Vagina (tissue), 2 donors: ENCODE measurements around the gene GPN3. TPM values are rescaled to one million over a fixed set of nuclear protein-coding genes. Genes with fewer than 3 reads are reported as not detected.
"Not testable (repeated sequence)": the region's sequence is repeated elsewhere in the genome, so short reads cannot be mapped to it uniquely, and the experiment has no call there.

Experiments used
- DNase-seq, 2 donors: peaks; one replicate each; pipeline ENCODE4 v3.0.0-alpha.2; 2017; ENCODE audit errors: extremely low spot score in 2 of 2
- H3K27ac ChIP-seq: fragments of 200-600 bp; sonication (generic); one replicate; pipeline ENCODE4 v1.5.1; 2019
- H3K27me3 ChIP-seq: fragments of 200-600 bp; sonication (generic); one replicate; pipeline ENCODE4 v1.5.1; 2019
- H3K36me3 ChIP-seq, 2 donors: fragments of 200-600 bp; sonication (generic); one replicate each; pipeline ENCODE4 v1.5.1; 2017 to 2019
- H3K4me1 ChIP-seq: fragments of 200-600 bp; sonication (generic); one replicate; pipeline ENCODE4 v1.5.1; 2019
- H3K4me3 ChIP-seq, 2 donors: fragments of 200-600 bp; sonication (generic); 1 replicate in 1 of 2; 2 replicates in 1 of 2; pipeline ENCODE4 v1.5.1; 2016 to 2019
- H3K9me3 ChIP-seq: fragments of 200-600 bp; sonication (generic); one replicate; pipeline ENCODE4 v1.5.1; 2019
- POLR2A ChIP-seq, 2 donors: fragments of 450-650 bp; IDR thresholded peaks; one replicate each; pipeline ENCODE4 v1.6.1; 2017; ENCODE audit warnings: antibody characterized with exemption in 2 of 2, mild to moderate bottlenecking in 2 of 2, moderate library complexity in 2 of 2
- POLR2AphosphoS5 ChIP-seq, 2 donors: sonication (generic); formaldehyde crosslinking; IDR thresholded peaks; one replicate each; pipeline ENCODE4 v1.9.0; 2017; ENCODE audit warnings: antibody characterized with exemption in 2 of 2, mild to moderate bottlenecking in 2 of 2, low read depth in 1 of 2; ENCODE audit not compliant: insufficient read depth in 1 of 2
- intact Hi-C: fragments of 100-400 bp; cut with DNase I; formaldehyde crosslinking; loops from one replicate; pipeline ENCODE4 v1.15.1; 2023
- total RNA-seq: library from RNA; depleted of rRNA; stranded (reverse); fragments of >200 nt; gene quantifications from one replicate; pipeline ENCODE4 v1.2.3, GENCODE V29; 2016
- TF ChIP-seq, protein P1 (sequence below), 3 experiments: fragments of 450-650 bp in 2 of 3; fragments of 200-600 bp in 1 of 3; sonication (generic) in 1 of 3; IDR thresholded peaks; one replicate each; pipeline ENCODE4 v1.5.1; 2017 to 2019; ENCODE audit warnings: antibody characterized with exemption in 3 of 3, mild to moderate bottlenecking in 2 of 3, moderate library complexity in 2 of 3

The GPN3 gene
- total RNA-seq, 1 donor from 2014 or later, result 17.4 TPM

GRCh38 chr12:110449799-110450497, 18.1 kb downstream of the GPN3 start, which contains the start of gene ARPC3:
Gene ARPC3, minus strand, starts transcription at chr12:110450337. Its CDS starts 77 bp downstream, at chr12:110450260.
- Histone ChIP-seq H3K36me3 (peaks cover 0 to 22% of the 10 kb centered on the region in 2 donors), H3K4me1 (peaks cover 37% of the 10 kb centered on the region), H3K27me3 (no peaks in the 10 kb centered on the region), H3K27ac (peak within 1 kb of the TSS; percentile 90), H3K4me3 (peak within 1 kb of the TSS; percentile 86 to 93), H3K9me3 (no peaks in the 10 kb centered on the region)
- intact Hi-C loops, result loop anchor here (5.0 to 10.0 kb wide), 2 partner anchors 55 to 152 kb away; partner anchors contain the start of genes RAD9B and VPS29
- DNase-seq, result peak; percentile 95 to 97
- TF ChIP-seq POLR2A (IDR thresholded peaks at IDR 0.05) (peak in 1 of 2 donors; percentile 29), POLR2AphosphoS5 (IDR thresholded peaks at IDR 0.05; ENCODE audit: insufficient read depth in 1 of 2, low read depth in 1 of 2) (peak; percentile 93 to 95)
- TF ChIP-seq, protein P1, sequence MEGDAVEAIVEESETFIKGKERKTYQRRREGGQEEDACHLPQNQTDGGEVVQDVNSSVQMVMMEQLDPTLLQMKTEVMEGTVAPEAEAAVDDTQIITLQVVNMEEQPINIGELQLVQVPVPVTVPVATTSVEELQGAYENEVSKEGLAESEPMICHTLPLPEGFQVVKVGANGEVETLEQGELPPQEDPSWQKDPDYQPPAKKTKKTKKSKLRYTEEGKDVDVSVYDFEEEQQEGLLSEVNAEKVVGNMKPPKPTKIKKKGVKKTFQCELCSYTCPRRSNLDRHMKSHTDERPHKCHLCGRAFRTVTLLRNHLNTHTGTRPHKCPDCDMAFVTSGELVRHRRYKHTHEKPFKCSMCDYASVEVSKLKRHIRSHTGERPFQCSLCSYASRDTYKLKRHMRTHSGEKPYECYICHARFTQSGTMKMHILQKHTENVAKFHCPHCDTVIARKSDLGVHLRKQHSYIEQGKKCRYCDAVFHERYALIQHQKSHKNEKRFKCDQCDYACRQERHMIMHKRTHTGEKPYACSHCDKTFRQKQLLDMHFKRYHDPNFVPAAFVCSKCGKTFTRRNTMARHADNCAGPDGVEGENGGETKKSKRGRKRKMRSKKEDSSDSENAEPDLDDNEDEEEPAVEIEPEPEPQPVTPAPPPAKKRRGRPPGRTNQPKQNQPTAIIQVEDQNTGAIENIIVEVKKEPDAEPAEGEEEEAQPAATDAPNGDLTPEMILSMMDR (IDR thresholded peaks at IDR 0.05), result peak; percentile 66 to 84 (median 75)

- intact Hi-C loops, result no loop called here
- no peak overlapping the region for H3K4me3 ChIP-seq
- peaks cover 0 to 49% of the 10 kb centered on the region in 2 donors for H3K36me3 ChIP-seq
- no peaks in the 10 kb centered on the region for H3K9me3 ChIP-seq
- no peaks in the 10 kb centered on the region for H3K27me3 ChIP-seq
- DNase-seq, result no peak
- TF ChIP-seq, protein P1 (IDR thresholded peaks at IDR 0.05), result no peak
- TF ChIP-seq POLR2AphosphoS5 (IDR thresholded peaks at IDR 0.05; ENCODE audit: insufficient read depth in 1 of 2, low read depth in 1 of 2) (no peak), POLR2A (IDR thresholded peaks at IDR 0.05) (no peak)
- H3K4me1 ChIP-seq, result peaks cover 31% of the 10 kb centered on the region
- H3K27ac ChIP-seq, result no peak overlapping the region
Observed at GRCh38 chr12:110444455-110444854, 23.6 kb downstream of the GPN3 start.

- intact Hi-C loops, result no loop called here
- Histone ChIP-seq H3K4me1 (no peaks in the 10 kb centered on the region), H3K27me3 (no peaks in the 10 kb centered on the region), H3K9me3 (no peaks in the 10 kb centered on the region), H3K36me3 (peaks cover 0 to 64% of the 10 kb centered on the region in 2 donors), H3K4me3 (no peak overlapping the region), H3K27ac (no peak overlapping the region)
- no peak for DNase-seq
- TF ChIP-seq, protein P1 (IDR thresholded peaks at IDR 0.05), result no peak
- TF ChIP-seq POLR2AphosphoS5 (IDR thresholded peaks at IDR 0.05; ENCODE audit: insufficient read depth in 1 of 2, low read depth in 1 of 2) (no peak), POLR2A (IDR thresholded peaks at IDR 0.05) (no peak)
Observed at GRCh38 chr12:110436231-110436630, 31.8 kb downstream of the GPN3 start.

DNA sequence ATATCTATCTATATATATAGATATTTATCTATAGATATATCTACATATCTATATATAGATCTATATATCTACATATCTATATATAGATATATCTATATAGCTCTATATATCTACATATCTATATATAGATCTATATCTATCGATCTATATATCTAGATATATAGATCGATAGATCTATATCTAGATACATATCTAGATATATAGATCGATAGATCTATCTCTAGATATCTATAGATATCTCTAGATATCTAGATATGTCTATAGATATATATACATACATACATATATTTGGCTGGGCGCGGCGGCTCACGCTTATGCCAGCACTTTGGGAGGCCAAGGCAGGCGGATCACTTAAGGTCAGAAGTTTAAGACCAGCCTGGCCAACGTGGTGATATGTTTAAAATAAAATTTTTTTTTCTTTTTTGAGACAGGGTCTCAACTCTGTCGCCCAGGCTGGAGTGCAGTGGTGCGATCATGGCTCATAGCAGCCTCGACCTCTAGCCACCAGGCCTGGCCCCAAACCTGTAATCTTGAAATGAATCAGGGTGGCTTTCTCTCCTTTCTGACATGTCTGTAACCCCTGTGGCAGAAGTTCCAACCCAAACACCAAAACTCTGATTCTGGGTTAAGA, 36.0 kb downstream of the GPN3 start:
- intact Hi-C loops, result loop anchor here (5.0 kb wide), 1 partner anchor 330 kb away; no protein-coding TSS in a partner anchor
- Histone ChIP-seq H3K9me3 (no peaks in the 10 kb centered on the region), H3K27ac (peak overlapping the region; percentile 58), H3K36me3 (peaks cover 0 to 25% of the 10 kb centered on the region in 2 donors), H3K27me3 (no peaks in the 10 kb centered on the region), H3K4me1 (no peaks in the 10 kb centered on the region), H3K4me3 (peak overlapping the region; percentile 38 to 49)
- TF ChIP-seq, protein P1 (IDR thresholded peaks at IDR 0.05), result no peak
- TF ChIP-seq POLR2AphosphoS5 (IDR thresholded peaks at IDR 0.05; ENCODE audit: insufficient read depth in 1 of 2, low read depth in 1 of 2) (no peak), POLR2A (IDR thresholded peaks at IDR 0.05) (no peak)
- no peak for DNase-seq

GRCh38 chr12:110429676-110430075, 38.4 kb downstream of the GPN3 start:
- not testable (repeated sequence) for DNase-seq, H3K4me3 ChIP-seq, H3K27me3 ChIP-seq, H3K4me1 ChIP-seq, H3K9me3 ChIP-seq, H3K27ac ChIP-seq, H3K36me3 ChIP-seq
- intact Hi-C loops, result loop anchor here (5.0 kb wide), 1 partner anchor 327 kb away; no protein-coding TSS in a partner anchor
